ENCODE results near the gene PSPN.

PSPN gene

DNA sequence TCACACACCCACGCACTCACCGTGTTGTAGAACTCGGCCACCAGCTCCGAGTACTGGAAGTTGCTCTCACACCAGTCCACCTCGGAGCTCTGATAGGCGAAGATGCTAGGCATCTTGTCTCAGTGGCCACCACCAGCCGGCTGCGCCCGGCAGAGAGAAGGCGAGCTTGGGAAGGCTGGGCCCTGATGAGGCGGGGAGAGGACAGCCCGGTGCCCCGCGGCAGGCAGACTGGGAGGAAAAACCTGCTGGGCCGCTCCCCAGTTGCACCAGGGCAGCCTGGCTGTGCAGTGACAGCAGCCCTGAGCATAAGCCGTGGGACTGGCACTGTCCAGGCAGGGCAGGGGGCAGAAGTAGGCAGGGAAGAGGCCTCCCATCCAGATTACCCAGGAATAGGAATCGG lies 42.3 kb downstream of the PSPN start, which contains the start of gene ACER1:
ACER1 (minus strand) TSS at position 174 of the 400 bp plus-strand sequence; CDS start at position 113, 61 bp downstream.
- in situ Hi-C loops (cut with MboI; ENCODE audit: low sequenced_read_pairs) = no loop called here

- in situ Hi-C loops (cut with MboI; ENCODE audit: low sequenced_read_pairs) = no loop called here
These were observed 48.9 kb downstream of the PSPN start for GRCh38 chr19:6326815-6327214.

DNA sequence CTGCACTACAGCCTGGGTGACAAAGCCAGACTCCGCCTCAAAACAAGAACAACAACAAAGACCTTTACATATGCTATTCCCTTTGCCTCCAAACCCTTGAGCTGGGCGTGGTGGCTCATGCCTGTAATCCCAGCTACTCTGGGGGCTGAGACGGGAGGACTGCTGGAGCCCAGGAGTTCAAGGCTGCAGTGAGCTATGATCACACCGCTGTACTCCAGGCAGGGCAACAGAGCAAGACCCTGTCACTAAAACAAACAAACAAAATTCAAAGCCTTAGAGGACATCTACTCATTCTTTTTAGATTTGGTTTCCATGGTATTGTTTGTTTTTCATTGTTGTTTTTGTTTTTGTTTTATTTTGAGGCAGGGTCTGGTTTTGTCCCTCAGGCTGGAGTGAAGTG lies 50.1 kb downstream of the PSPN start:
- in situ Hi-C loops (cut with MboI; ENCODE audit: low sequenced_read_pairs) = no loop called here

Measured in HL-60/S4 treated with retinoic acid at 250 ng/mL for 4 days and 3 days (cell line).